HG02870 (cell line): ENCODE data around the gene HOXB3.

Source experiments
- ATAC-seq: cut with Tn5 transposase; IDR thresholded peaks from one replicate; pipeline ENCODE4 v1.9.1; 2021; ENCODE audit warnings: mild to moderate bottlenecking, moderate library complexity; ENCODE audit not compliant: unreplicated experiment

The HOXB3 gene

GRCh38 chr17:48589831-48590606, at the start of gene HOXB3:
TSS of gene HOXB3 (minus strand) at chr17:48590241. CDS start at chr17:48552474, 37,767 bp downstream.
- no peak for ATAC-seq

- no peak for ATAC-seq
Measured at GRCh38 chr17:48639136-48639535, 49.1 kb upstream of the HOXB3 start.

- no peak for ATAC-seq
Measured at GRCh38 chr17:48637323-48638260, 47.6 kb upstream of the HOXB3 start.

DNA sequence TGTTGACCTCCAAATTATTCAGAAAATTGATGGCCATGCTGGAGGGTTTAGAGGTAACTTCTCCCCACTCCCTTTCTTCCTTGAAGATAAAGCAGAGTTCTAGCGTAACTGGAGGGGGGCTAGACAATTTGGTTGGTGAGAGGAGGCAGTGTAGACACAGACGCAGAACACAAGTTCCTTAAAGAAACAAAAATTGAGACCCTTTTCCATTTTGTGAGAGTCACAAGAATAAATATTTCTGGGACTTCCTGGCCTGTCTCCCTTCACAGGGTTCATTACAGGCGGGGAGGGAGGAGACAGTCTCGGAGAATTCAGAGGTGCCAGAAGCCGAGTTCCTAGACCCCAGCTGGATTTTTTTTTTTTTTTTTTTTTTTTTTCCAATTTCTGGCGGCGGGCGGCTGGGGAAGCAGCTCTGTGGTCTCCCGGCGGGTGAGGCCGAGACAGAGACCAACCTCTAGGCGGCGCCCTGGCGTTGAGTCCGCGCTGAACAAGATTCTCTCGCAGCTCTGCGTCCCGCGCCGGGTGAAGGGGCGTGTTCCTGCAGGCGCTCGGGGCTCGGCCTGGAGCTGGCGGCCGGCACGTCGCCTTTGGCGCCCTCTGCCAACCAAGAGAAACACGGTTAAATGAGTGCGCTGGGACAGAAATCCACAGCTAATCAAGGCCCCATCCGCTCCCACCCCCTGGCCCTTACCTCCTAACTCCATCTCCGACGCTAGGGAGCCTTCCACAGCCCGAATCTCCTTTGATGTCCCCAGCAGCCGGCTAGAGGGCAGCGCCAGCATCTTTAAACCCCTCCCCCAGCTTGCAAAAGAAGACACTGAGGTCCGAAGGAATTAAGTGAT, 46.4 kb upstream of the HOXB3 start:
- ATAC-seq, result no peak

GRCh38 chr17:48634493-48635208, 44.6 kb upstream of the HOXB3 start:
- ATAC-seq, result no peak

GRCh38 chr17:48633266-48633677, 43.2 kb upstream of the HOXB3 start:
- ATAC-seq, result no peak

DNA sequence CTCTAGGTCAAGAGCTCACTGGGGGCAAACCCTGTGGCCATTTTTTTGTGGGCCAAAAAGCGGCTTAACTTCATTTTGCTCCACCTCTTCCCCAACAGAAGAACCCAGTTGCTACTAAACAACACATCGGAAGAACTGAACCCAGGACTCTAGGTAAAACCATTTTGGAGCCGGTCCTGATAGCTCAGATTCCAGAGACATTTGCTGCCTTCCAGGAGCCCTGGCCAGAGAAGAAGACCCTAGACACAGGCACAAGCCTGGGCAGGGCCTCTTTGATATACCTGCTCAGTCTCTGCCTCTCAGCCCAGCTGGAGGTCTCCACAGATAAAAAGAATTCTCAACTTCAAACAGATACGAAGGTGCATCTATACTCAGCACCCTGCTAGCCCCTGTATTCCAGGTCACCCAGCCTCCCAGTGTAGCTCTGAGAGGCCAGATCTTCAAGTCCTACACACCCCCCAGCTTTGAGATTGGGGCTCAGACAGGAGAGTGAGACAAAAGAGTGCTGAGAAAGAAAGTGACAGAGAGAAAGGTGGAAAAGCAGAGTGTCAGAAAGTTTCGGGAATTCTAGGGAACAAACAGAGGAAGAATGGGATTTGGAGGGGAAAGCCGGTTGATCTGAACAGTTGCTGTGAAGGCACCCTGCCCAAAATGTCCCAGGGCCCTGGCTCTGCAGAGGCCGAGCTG, 42.7 kb upstream of the HOXB3 start:
- ATAC-seq, result no peak

DNA sequence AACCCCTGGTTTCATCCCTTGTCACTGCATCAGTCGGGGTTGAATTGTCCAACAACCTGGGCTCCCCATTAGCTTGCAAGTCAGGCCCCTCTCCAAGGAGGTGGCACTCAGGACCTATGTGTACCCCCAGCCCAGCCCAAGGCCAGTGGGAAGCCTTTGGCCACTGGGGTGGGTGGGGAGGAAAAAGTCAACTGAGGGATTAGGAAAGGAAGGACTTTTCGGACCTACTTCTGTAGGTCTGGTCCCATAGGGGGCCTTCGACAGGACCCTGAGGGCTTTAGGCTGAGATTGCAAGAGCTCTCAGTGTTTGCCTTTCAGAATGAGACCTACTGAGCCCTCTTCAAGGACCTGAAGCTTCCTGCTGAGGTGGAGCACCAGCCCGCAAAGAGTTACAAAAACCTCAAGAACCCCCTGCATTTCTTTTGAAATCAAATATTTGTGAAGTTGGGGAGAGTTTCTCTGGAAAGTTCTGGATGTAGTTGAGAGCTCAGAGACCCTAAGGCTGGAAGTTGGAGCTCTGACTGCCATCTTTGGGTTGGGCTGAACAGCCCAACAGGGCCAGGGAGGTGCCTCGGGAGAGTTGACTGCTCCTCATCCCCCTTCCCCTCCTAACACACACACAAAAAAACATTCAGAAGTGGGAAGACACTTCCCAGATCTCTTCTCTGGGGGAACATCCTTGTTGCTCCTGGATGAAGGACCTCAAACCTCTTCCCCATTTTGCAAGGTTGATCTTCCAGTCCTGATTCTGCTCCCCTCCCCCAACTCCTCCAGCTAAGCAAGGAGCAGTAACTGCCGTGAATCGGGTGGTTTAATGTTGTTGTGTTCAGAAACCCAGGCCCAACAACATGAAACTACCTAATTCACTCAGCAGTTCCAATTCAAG, 41.9 kb upstream of the HOXB3 start:
- ATAC-seq, result no peak

DNA sequence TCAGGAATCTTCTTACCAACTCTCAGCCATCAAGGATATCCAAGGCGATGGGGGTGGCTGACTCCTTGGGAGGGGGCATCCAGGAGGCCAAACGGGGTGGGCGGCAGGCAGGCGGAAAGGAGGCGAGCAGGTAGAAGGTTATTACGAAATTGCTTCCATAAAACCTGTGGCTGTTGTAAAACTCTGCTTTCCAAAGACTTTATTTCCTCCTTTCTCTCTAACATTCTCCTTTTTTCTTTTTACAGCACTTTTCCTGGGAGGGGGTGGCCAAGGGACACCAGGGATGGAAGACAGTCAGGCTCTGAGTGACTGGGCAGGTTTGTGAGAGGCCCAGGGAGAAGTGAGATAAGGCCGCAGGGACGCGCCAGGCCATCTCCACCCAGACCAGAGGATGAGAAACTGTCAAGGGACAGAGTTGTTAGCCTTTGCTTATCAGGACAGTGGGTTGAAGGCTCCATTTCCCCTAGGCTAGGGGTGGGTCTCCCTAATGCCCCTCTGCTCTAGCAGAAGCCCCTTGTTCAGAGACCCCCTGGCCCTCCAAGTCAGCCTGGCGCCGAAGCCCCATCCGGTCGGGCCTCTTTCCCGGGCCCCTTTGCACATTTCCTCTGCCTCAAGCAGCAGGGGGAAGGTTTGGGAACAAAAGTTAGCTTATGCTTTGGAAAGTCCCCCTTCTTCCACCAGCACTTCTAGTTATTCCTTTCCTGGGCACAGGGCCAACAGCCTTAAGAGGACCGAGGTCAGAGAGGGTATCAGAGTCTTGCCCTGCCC, 41.1 kb upstream of the HOXB3 start:
- ATAC-seq, result no peak

GRCh38 chr17:48630009-48630924, 40.2 kb upstream of the HOXB3 start:
- ATAC-seq, result no peak

DNA sequence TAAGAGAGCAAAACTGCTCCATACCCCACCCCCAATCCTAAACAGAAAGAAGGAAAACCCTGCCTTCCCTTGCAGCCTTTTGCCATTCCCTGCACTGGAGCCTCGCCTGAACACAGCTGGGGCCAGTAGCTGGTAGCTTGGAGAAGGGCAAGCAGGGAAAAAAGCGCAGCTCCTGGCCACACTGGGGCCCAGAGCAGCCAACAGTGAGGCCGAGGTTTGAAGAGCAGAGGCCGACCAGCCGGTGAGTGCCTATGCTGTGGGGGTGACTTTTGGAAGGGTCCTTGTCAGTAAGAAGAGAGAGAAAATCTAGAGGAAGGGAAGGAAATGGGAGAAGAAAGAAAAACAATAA, 39.3 kb upstream of the HOXB3 start:
- no peak for ATAC-seq

DNA sequence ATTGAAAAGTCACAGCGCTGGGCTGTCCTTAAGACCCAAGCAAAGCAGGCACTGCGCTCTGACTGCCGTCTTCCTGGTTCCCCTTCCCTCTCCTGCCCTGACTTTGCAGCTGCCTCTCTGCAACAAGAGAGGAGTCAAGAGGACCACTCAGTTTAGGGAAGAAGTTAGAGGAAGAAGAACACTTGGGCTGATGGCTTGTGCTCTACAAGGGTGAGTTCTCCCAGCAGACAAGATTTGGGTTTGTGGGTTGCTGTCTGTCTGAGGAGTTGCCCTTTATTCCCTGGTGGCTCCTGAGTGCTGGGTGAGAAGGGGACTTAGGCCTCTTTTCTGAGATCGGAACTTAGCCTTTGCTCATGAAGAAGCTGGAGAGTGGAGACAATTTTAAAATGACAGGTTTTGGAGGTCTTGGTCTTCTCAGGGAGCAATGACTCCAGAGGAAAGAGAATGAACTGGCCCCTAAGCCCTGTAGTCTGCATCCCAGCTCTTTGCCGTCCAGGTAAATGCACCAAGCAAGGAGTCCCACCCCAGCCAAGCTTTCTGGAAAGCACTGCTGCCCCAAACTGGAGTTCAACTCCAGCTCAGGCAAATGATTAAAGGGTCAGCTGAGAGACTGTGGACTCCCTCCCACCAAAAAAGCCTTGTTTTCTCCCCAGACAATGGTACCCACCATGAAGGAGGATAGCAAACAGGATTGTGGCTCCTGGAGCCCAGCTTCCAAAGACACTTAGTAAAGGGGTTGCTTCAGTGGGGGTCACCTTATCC, 38.8 kb upstream of the HOXB3 start:
- ATAC-seq, result no peak

DNA sequence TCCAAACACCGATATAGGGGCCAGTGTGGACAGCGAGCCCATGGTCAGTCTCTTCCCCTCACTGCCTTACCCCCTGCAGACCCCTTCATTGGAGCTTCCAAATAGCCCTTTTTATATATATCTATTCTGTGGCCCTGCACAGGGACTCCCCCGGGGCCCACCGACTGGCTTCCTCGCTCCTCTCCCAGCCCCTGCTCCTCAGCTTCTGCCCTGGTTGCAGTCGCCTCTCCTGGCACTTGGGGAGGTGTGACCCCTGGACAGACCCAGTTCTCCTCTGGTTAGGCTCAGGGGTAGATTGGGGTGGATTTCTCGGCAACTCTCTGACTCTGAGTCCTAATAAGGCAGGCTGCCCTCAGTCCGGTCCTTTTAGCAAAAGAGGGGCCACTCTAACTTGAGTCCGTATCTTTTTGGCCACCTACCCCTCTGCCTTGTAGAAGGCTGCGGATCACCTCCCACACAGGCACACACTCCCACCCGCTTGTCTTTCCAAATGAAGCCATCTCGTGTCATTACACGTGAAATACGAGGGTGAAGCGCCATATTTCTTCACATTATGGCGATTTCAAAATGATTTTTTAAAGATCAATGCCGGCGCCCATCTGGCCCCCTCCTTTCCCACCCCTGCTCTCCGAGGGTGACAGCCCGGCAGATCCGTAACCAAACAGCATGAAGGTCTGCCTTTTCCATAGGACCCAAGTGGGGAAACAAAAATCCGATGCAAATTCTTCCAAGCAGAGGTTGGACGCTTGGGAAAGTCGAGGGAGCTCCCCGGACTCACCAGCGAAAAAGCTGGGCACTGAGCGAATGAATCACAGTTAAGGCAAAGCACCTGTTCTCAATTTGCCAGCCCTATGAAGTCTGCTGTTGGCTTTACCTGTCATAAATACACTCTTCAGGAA, 37.8 kb upstream of the HOXB3 start:
- ATAC-seq, result no peak

GRCh38 chr17:48627118-48627597, 37.1 kb upstream of the HOXB3 start:
- ATAC-seq, result no peak
